ENCODE results near the gene ZNF286A. TPM values are rescaled to one million over a fixed set of nuclear protein-coding genes. Genes with fewer than 3 reads are reported as not detected.
"Not testable (repeated sequence)": the region's sequence is repeated elsewhere in the genome, so short reads cannot be mapped to it uniquely, and the experiment has no call there.

Gene ZNF286A
- total RNA-seq, 1 donor, result 42.3 TPM

- TF ChIP-seq CTCF (IDR thresholded peaks at IDR 0.05; ENCODE audit: insufficient read depth, low read depth, low read length), result no peak
- DNase-seq (ENCODE audit: low read depth), result no peak
- H3K4me3 ChIP-seq (ENCODE audit: low read depth, low read length), result no peak overlapping the region
Measured at GRCh38 chr17:15663691-15664090, 35.9 kb upstream of the ZNF286A start.

GRCh38 chr17:15669526-15669925, 30.0 kb upstream of the ZNF286A start:
- not testable (repeated sequence) for H3K4me3 ChIP-seq (ENCODE audit: low read depth, low read length); DNase-seq (ENCODE audit: low read depth)

GRCh38 chr17:15674640-15675039, 24.9 kb upstream of the ZNF286A start:
- DNase-seq (ENCODE audit: low read depth); H3K4me3 ChIP-seq (ENCODE audit: low read depth, low read length): not testable (repeated sequence)

GRCh38 chr17:15675991-15676390, 23.6 kb upstream of the ZNF286A start:
- DNase-seq (ENCODE audit: low read depth); H3K4me3 ChIP-seq (ENCODE audit: low read depth, low read length): not testable (repeated sequence)

- H3K4me3 ChIP-seq (ENCODE audit: low read depth, low read length); DNase-seq (ENCODE audit: low read depth): not testable (repeated sequence)
Measured at GRCh38 chr17:15683135-15683534, 16.4 kb upstream of the ZNF286A start.

GRCh38 chr17:15683824-15684478, 15.6 kb upstream of the ZNF286A start, which contains the start of gene TRIM16:
Gene TRIM16, minus strand, starts transcription at chr17:15684311. Its CDS starts 32,702 bp downstream, at chr17:15651609.
- H3K4me3 ChIP-seq (ENCODE audit: low read depth, low read length), result peak within 1 kb of the TSS; percentile 71
- DNase-seq (ENCODE audit: low read depth), result peak; percentile 52

GRCh38 chr17:15687494-15687893, 12.1 kb upstream of the ZNF286A start:
- not testable (repeated sequence) for H3K4me3 ChIP-seq (ENCODE audit: low read depth, low read length); DNase-seq (ENCODE audit: low read depth)

GRCh38 chr17:15698967-15699366, 585 bp upstream of the ZNF286A start:
- H3K4me3 ChIP-seq (ENCODE audit: low read depth, low read length), result peak overlapping the region; percentile 61
- not testable (repeated sequence) for DNase-seq (ENCODE audit: low read depth)

GRCh38 chr17:15699937-15700336, 385 bp downstream of the ZNF286A start:
- peak overlapping the region; percentile 61 for H3K4me3 ChIP-seq (ENCODE audit: low read depth, low read length)
- DNase-seq (ENCODE audit: low read depth), result not testable (repeated sequence)

- not testable (repeated sequence) for H3K4me3 ChIP-seq (ENCODE audit: low read depth, low read length)
Measured at GRCh38 chr17:15704239-15704638, 4.7 kb downstream of the ZNF286A start.

GRCh38 chr17:15704813-15705212, 5.3 kb downstream of the ZNF286A start:
- not testable (repeated sequence) for H3K4me3 ChIP-seq (ENCODE audit: low read depth, low read length); DNase-seq (ENCODE audit: low read depth)

More at GRCh38 chr17:15704239-15704638, 4.7 kb downstream of the ZNF286A start:
- not testable (repeated sequence) for DNase-seq (ENCODE audit: low read depth)

- DNase-seq (ENCODE audit: low read depth); H3K4me3 ChIP-seq (ENCODE audit: low read depth, low read length): not testable (repeated sequence)
Measured at GRCh38 chr17:15708879-15709278, 9.3 kb downstream of the ZNF286A start.

GRCh38 chr17:15716601-15717563, 17.3 kb downstream of the ZNF286A start:
- H3K4me3 ChIP-seq (ENCODE audit: low read depth, low read length); DNase-seq (ENCODE audit: low read depth): not testable (repeated sequence)

GRCh38 chr17:15730535-15730934, 31.0 kb downstream of the ZNF286A start:
- not testable (repeated sequence) for H3K4me3 ChIP-seq (ENCODE audit: low read depth, low read length); DNase-seq (ENCODE audit: low read depth)

GRCh38 chr17:15731900-15732299, 32.3 kb downstream of the ZNF286A start, which contains the start of gene TBC1D26:
Gene TBC1D26, plus strand, starts transcription at chr17:15732283. Its CDS starts 3,066 bp downstream, at chr17:15735349.
- DNase-seq (ENCODE audit: low read depth); H3K4me3 ChIP-seq (ENCODE audit: low read depth, low read length): not testable (repeated sequence)

- not testable (repeated sequence) for H3K4me3 ChIP-seq (ENCODE audit: low read depth, low read length); DNase-seq (ENCODE audit: low read depth)
Measured at GRCh38 chr17:15733174-15733789, 33.7 kb downstream of the ZNF286A start.

- DNase-seq (ENCODE audit: low read depth); H3K4me3 ChIP-seq (ENCODE audit: low read depth, low read length): not testable (repeated sequence)
Measured at GRCh38 chr17:15736578-15736977, 37.0 kb downstream of the ZNF286A start.
